ENCODE results near the gene KCNIP2. TPM values are rescaled to one million over a fixed set of nuclear protein-coding genes. Genes with fewer than 3 reads are reported as not detected.
"Not testable (repeated sequence)": the region's sequence is repeated elsewhere in the genome, so short reads cannot be mapped to it uniquely, and the experiment has no call there.

Gene KCNIP2
- total RNA-seq, 1 donor from 2014 or later = 3.5 TPM

- Mint-ChIP-seq H3K27ac (ENCODE audit: unreplicated experiment) (no peak overlapping the region), H3K9me3 (ENCODE audit: unreplicated experiment) (no peaks in the 10 kb centered on the region), H3K4me1 (ENCODE audit: unreplicated experiment) (no peaks in the 10 kb centered on the region), H3K27me3 (ENCODE audit: unreplicated experiment) (no peaks in the 10 kb centered on the region), H3K36me3 (ENCODE audit: unreplicated experiment) (peaks cover 59% of the 10 kb centered on the region), H3K4me3 (ENCODE audit: unreplicated experiment) (no peak overlapping the region)
- no peak for TF ChIP-seq CTCF (IDR thresholded peaks at IDR 0.05)
- DNase-seq (ENCODE audit: extremely low spot score, unreplicated experiment) = no peak
Measured at GRCh38 chr10:101793526-101793925, 50.1 kb downstream of the KCNIP2 start.

GRCh38 chr10:101789686-101790085 is 53.9 kb downstream of the KCNIP2 start:
- no peak for DNase-seq (ENCODE audit: extremely low spot score, unreplicated experiment)
- H3K27me3 Mint-ChIP-seq (ENCODE audit: unreplicated experiment) = no peaks in the 10 kb centered on the region
- no peak for TF ChIP-seq CTCF (IDR thresholded peaks at IDR 0.05)
- no peak overlapping the region for H3K27ac Mint-ChIP-seq (ENCODE audit: unreplicated experiment)
- no peak overlapping the region for H3K4me3 Mint-ChIP-seq (ENCODE audit: unreplicated experiment)
- no peaks in the 10 kb centered on the region for H3K4me1 Mint-ChIP-seq (ENCODE audit: unreplicated experiment)
- no peaks in the 10 kb centered on the region for H3K9me3 Mint-ChIP-seq (ENCODE audit: unreplicated experiment)
- H3K36me3 Mint-ChIP-seq (ENCODE audit: unreplicated experiment) = peaks cover 53% of the 10 kb centered on the region

GRCh38 chr10:101789231-101789630 is 54.4 kb downstream of the KCNIP2 start:
- not testable (repeated sequence) for H3K27ac Mint-ChIP-seq (ENCODE audit: unreplicated experiment); H3K27me3 Mint-ChIP-seq (ENCODE audit: unreplicated experiment); H3K4me1 Mint-ChIP-seq (ENCODE audit: unreplicated experiment); H3K4me3 Mint-ChIP-seq (ENCODE audit: unreplicated experiment); H3K9me3 Mint-ChIP-seq (ENCODE audit: unreplicated experiment); DNase-seq (ENCODE audit: extremely low spot score, unreplicated experiment)
- peaks cover 50% of the 10 kb centered on the region for H3K36me3 Mint-ChIP-seq (ENCODE audit: unreplicated experiment)

GRCh38 chr10:101785801-101786200 is 57.8 kb downstream of the KCNIP2 start:
- Mint-ChIP-seq H3K4me1 (ENCODE audit: unreplicated experiment) (peaks cover 31% of the 10 kb centered on the region), H3K36me3 (ENCODE audit: unreplicated experiment) (peaks cover 28% of the 10 kb centered on the region), H3K4me3 (ENCODE audit: unreplicated experiment) (no peak overlapping the region), H3K9me3 (ENCODE audit: unreplicated experiment) (no peaks in the 10 kb centered on the region), H3K27me3 (ENCODE audit: unreplicated experiment) (no peaks in the 10 kb centered on the region), H3K27ac (ENCODE audit: unreplicated experiment) (no peak overlapping the region)
- DNase-seq (ENCODE audit: extremely low spot score, unreplicated experiment) = no peak
- no peak for TF ChIP-seq CTCF (IDR thresholded peaks at IDR 0.05)

- no peak for DNase-seq (ENCODE audit: extremely low spot score, unreplicated experiment)
- Mint-ChIP-seq H3K4me3 (ENCODE audit: unreplicated experiment) (no peak overlapping the region), H3K27ac (ENCODE audit: unreplicated experiment) (no peak overlapping the region)
Measured at GRCh38 chr10:101784558-101784957, 59.0 kb downstream of the KCNIP2 start.

More at GRCh38 chr10:101784558-101784957, 59.0 kb downstream of the KCNIP2 start:
- TF ChIP-seq CTCF (IDR thresholded peaks at IDR 0.05) = no peak
- Mint-ChIP-seq H3K36me3 (ENCODE audit: unreplicated experiment) (peaks cover 25% of the 10 kb centered on the region), H3K27me3 (ENCODE audit: unreplicated experiment) (no peaks in the 10 kb centered on the region), H3K4me1 (ENCODE audit: unreplicated experiment) (peaks cover 37% of the 10 kb centered on the region), H3K9me3 (ENCODE audit: unreplicated experiment) (no peaks in the 10 kb centered on the region)
